Prostate gland (tissue), 2 donors: ENCODE measurements around the gene TRPT1. TPM values are rescaled to one million over a fixed set of nuclear protein-coding genes. Genes with fewer than 3 reads are reported as not detected.
A peak's percentile ranks its signal among the peaks of the same experiment; 100 is the strongest.

Experiments used
- DNase-seq: peaks from one replicate; pipeline ENCODE4 v3.0.0-alpha.2; 2019; ENCODE audit warnings: low spot score
- H3K27ac ChIP-seq, 2 donors: fragments of 200-600 bp; sonication (generic); 2 replicates each; pipeline ENCODE4 v1.5.1; 2017 to 2019
- H3K27me3 ChIP-seq: fragments of 200-600 bp; sonication (generic); replicated peaks from 2 replicates; pipeline ENCODE4 v1.5.1; 2019; ENCODE audit not compliant: insufficient read depth
- H3K36me3 ChIP-seq, 2 donors: fragments of 200-600 bp; sonication (generic); 1 replicate in 1 of 2; 2 replicates in 1 of 2; pipeline versions ENCODE4 v1.5.1 to v1.8.1; 2017 to 2019
- H3K4me1 ChIP-seq: fragments of 200-600 bp; sonication (generic); replicated peaks from 2 replicates; pipeline ENCODE4 v1.5.1; 2019
- H3K4me3 ChIP-seq, 2 donors: fragments of 200-600 bp; sonication (generic); 2 replicates each; pipeline ENCODE4 v1.5.1; 2017 to 2019
- H3K9me3 ChIP-seq: fragments of 200-600 bp; sonication (generic); 2 replicates; pipeline ENCODE4 v1.5.1; 2017
- CTCF ChIP-seq, 4 experiments: fragments of 200-600 bp in 2 of 4; fragments of 450-650 bp in 2 of 4; sonication (generic) in 2 of 4; IDR thresholded peaks; 1 replicate in 3 of 4; 2 replicates in 1 of 4; pipeline ENCODE4 v1.5.1; 2016 to 2019; ENCODE audit warnings: antibody characterized with exemption in 4 of 4, mild to moderate bottlenecking in 2 of 4, moderate library complexity in 2 of 4
- POLR2A ChIP-seq: fragments of 450-650 bp; IDR thresholded peaks from one replicate; pipeline ENCODE4 v1.6.1; 2016; ENCODE audit warnings: antibody characterized with exemption, mild to moderate bottlenecking
- POLR2AphosphoS5 ChIP-seq: sonication (generic); formaldehyde crosslinking; IDR thresholded peaks from one replicate; pipeline ENCODE4 v1.6.1; 2017; ENCODE audit warnings: antibody characterized with exemption
- WGBS: methylation state at CpG from one replicate; pipeline ENCODE4 v1.1.5; 2018; 5-methylcytosine and 5-hydroxymethylcytosine counted together
- intact Hi-C: fragments of 100-400 bp; cut with DNase I; formaldehyde crosslinking; loops from one replicate; pipeline ENCODE4 v1.14.2; 2022
- total RNA-seq, 2 donors: library from RNA; depleted of rRNA; stranded (reverse); fragments of >200 nt; gene quantifications; one replicate each; pipeline ENCODE4 v1.1.0, GENCODE V29; 2016

The TRPT1 gene
- total RNA-seq, 2 donors from 2014 or later, result 63.6 to 87.7 TPM

- 86% methylated on average over 8 of the region's 8 CpGs for WGBS
- Histone ChIP-seq H3K9me3 (no peaks in the 10 kb centered on the region), H3K27ac (no peak overlapping the region), H3K27me3 (no peaks in the 10 kb centered on the region), H3K36me3 (peaks cover 0 to 5% of the 10 kb centered on the region in 2 donors), H3K4me1 (no peaks in the 10 kb centered on the region), H3K4me3 (no peak overlapping the region)
- intact Hi-C loops, result loop anchor here (5.0 kb wide), 1 partner anchor 93 kb away; the partner anchor contains the start of gene CATSPERZ
- DNase-seq, result no peak
- TF ChIP-seq POLR2AphosphoS5, result no peak
- no peak for TF ChIP-seq CTCF (IDR thresholded peaks at IDR 0.05)
- no peak for TF ChIP-seq POLR2A
These were observed 16.5 kb downstream of the TRPT1 start for GRCh38 chr11:64209563-64209843.

GRCh38 chr11:64208796-64209562 is 17.0 kb downstream of the TRPT1 start:
- 81% methylated on average over 18 of the region's 18 CpGs for WGBS
- Histone ChIP-seq H3K9me3 (no peaks in the 10 kb centered on the region), H3K4me3 (no peak overlapping the region), H3K4me1 (no peaks in the 10 kb centered on the region), H3K27ac (peak overlapping the region in 1 of 2 donors; percentile 43), H3K27me3 (no peaks in the 10 kb centered on the region), H3K36me3 (peaks cover 0 to 5% of the 10 kb centered on the region in 2 donors)
- TF ChIP-seq POLR2AphosphoS5, result no peak
- no peak for TF ChIP-seq CTCF (IDR thresholded peaks at IDR 0.05)
- no peak for TF ChIP-seq POLR2A
- intact Hi-C loops, result loop anchor here (5.0 kb wide), 1 partner anchor 93 kb away; the partner anchor contains the start of gene CATSPERZ
- DNase-seq, result no peak

GRCh38 chr11:64208086-64208795 is 17.7 kb downstream of the TRPT1 start:
- no peak for DNase-seq
- Histone ChIP-seq H3K9me3 (no peaks in the 10 kb centered on the region), H3K27me3 (no peaks in the 10 kb centered on the region), H3K27ac (peak overlapping the region; percentile 43 to 61), H3K4me1 (no peaks in the 10 kb centered on the region), H3K36me3 (peaks cover 5% of the 10 kb centered on the region in 2 donors), H3K4me3 (no peak overlapping the region)
- no peak for TF ChIP-seq POLR2AphosphoS5
- no peak for TF ChIP-seq POLR2A
- TF ChIP-seq CTCF (IDR thresholded peaks at IDR 0.05), result no peak
- 87% methylated on average over 23 of the region's 23 CpGs for WGBS
- intact Hi-C loops, result loop anchor here (5.0 kb wide), 1 partner anchor 94 kb away; the partner anchor contains the start of gene CATSPERZ

GRCh38 chr11:64207256-64208085 is 18.5 kb downstream of the TRPT1 start:
- DNase-seq, result no peak
- Histone ChIP-seq H3K4me3 (peak overlapping the region; percentile 10 to 19), H3K9me3 (no peaks in the 10 kb centered on the region), H3K36me3 (peaks cover 5 to 8% of the 10 kb centered on the region in 2 donors), H3K27me3 (no peaks in the 10 kb centered on the region), H3K4me1 (no peaks in the 10 kb centered on the region), H3K27ac (peak overlapping the region; percentile 43 to 61)
- 75% methylated on average over 28 of the region's 30 CpGs for WGBS
- TF ChIP-seq POLR2AphosphoS5 (no peak), POLR2A (no peak), CTCF (IDR thresholded peaks at IDR 0.05) (no peak)
- intact Hi-C loops, result loop anchor here (5.0 kb wide), 1 partner anchor 95 kb away; the partner anchor contains the start of gene CATSPERZ
